ENCODE results near the gene MFSD6. TPM values are rescaled to one million over a fixed set of nuclear protein-coding genes. Genes with fewer than 3 reads are reported as not detected.

The MFSD6 gene
- total and polyA plus RNA-seq, 11 donors = 11.8 to 75.0 (median 18.9) TPM

DNA sequence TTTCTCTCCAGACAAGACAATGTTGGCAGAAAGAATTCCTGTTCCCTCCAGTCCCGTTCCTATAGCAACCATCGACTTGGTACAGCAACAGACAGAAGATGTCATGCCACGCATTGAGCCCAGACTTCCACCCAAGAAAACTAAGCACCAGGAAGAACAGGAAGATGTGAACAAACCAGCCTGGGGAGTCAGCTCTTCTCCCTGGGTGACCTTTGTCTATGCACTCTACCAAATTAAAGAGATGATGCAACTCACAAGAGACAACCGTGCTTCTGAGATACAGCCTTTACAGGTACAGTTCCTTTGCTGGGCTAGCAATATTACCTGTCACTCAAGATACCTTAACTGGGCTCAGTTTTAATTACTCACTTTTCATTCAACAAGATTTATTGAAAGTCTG, 89.3 kb downstream of the MFSD6 start:
- intact Hi-C loops (cut with DNase I) = no loop called here
- Histone ChIP-seq H3K4me3 (no peak overlapping the region), H3K27me3 (no peaks in the 10 kb centered on the region), H3K36me3 (peaks cover 0 to 49% (median 37%) of the 10 kb centered on the region in 9 donors), H3K27ac (no peak overlapping the region), H3K9me3 (peaks cover 0 to 9% (median 0%) of the 10 kb centered on the region in 12 donors), H3K4me1 (peaks cover 0 to 16% (median 0%) of the 10 kb centered on the region in 12 donors)
- WGBS, 4 donors = 85 to 90% (median 87%) methylated on average over 4 of the region's 4 CpGs
- DNase-seq (no peak), ATAC-seq (no peak)
- TF ChIP-seq, protein P1, sequence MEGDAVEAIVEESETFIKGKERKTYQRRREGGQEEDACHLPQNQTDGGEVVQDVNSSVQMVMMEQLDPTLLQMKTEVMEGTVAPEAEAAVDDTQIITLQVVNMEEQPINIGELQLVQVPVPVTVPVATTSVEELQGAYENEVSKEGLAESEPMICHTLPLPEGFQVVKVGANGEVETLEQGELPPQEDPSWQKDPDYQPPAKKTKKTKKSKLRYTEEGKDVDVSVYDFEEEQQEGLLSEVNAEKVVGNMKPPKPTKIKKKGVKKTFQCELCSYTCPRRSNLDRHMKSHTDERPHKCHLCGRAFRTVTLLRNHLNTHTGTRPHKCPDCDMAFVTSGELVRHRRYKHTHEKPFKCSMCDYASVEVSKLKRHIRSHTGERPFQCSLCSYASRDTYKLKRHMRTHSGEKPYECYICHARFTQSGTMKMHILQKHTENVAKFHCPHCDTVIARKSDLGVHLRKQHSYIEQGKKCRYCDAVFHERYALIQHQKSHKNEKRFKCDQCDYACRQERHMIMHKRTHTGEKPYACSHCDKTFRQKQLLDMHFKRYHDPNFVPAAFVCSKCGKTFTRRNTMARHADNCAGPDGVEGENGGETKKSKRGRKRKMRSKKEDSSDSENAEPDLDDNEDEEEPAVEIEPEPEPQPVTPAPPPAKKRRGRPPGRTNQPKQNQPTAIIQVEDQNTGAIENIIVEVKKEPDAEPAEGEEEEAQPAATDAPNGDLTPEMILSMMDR (IDR thresholded peaks at IDR 0.05) = no peak
- no peak for TF ChIP-seq POLR2A (IDR thresholded peaks at IDR 0.05)

DNA sequence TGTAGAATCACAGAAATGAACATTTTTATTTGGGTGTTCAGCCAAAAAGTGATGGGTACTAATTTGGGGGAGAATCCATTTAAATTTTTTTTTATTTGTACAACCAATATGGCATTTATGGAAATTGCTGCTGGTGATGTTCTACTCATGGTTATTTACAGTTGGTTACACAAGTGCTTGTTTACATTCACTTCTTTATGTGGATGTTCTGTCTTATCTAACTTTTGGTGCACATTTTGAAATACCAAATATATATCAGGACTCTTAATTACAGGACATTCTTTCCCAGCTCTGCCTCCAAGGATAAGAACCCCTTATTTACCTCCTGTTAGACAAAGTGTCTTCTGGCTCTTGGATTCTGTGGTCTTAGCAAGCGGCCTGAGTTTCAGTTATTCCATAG, 91.1 kb downstream of the MFSD6 start:
- WGBS, 4 donors = 97 to 100% (median 100%) methylated on average over 1 of the region's 1 CpG

DNA sequence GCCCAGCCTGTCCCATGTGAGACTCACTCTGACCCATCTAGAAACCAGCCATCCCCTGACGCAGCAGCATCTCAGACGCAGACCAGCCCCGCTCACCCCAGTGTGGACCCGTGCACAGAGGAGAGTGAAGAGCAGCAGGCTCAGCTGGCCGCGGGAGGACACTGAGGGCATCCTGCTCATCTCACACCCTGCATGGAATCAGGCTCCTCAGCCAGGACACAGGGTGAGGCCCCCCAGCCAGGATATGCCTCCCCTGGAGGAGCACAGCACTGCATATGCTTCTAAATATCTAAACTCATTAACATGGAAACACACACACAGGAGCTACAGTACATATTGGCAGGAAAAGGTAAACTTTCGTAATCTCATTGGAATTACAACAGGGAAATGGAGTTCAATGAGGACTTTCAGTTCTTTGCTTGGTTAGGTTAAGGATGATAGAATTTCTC, 91.9 kb downstream of the MFSD6 start:
- H3K4me1 ChIP-seq = peaks cover 0 to 23% (median 2%) of the 10 kb centered on the region in 12 donors
- no peak for TF ChIP-seq POLR2A (IDR thresholded peaks at IDR 0.05)
- TF ChIP-seq, protein P1 (IDR thresholded peaks at IDR 0.05) = no peak
- H3K36me3 ChIP-seq = peaks cover 0 to 67% (median 49%) of the 10 kb centered on the region in 9 donors
- H3K27me3 ChIP-seq = no peaks in the 10 kb centered on the region
- ATAC-seq (no peak), DNase-seq (no peak)
- H3K4me3 ChIP-seq = no peak overlapping the region
- H3K9me3 ChIP-seq = no peaks in the 10 kb centered on the region
- H3K27ac ChIP-seq = peak overlapping the region in 2 of 12 donors; percentile 0 to 20
- WGBS, 4 donors = 73 to 91% (median 83%) methylated on average over 6 to 7 of the region's 7 CpGs
- intact Hi-C loops (cut with DNase I) = loop anchor here in 4 of 10 donors (5.0 to 10.0 kb wide), 4 partner anchors 93 to 415 kb away; partner anchors contain the start of gene MFSD6 (in 2 of the 4)

More for the DNA sequence above, 91.1 kb downstream of the MFSD6 start:
- no peak overlapping the region for H3K4me3 ChIP-seq
- no peaks in the 10 kb centered on the region for H3K27me3 ChIP-seq
- H3K9me3 ChIP-seq = no peaks in the 10 kb centered on the region
- intact Hi-C loops (cut with DNase I) = no loop called here
- H3K4me1 ChIP-seq = peaks cover 0 to 23% (median 2%) of the 10 kb centered on the region in 12 donors
- DNase-seq (no peak), ATAC-seq (no peak)
- no peak overlapping the region for H3K27ac ChIP-seq
- TF ChIP-seq POLR2A (IDR thresholded peaks at IDR 0.05) = no peak
- TF ChIP-seq, protein P1 (IDR thresholded peaks at IDR 0.05) = no peak
- H3K36me3 ChIP-seq = peaks cover 0 to 59% (median 41%) of the 10 kb centered on the region in 9 donors

DNA sequence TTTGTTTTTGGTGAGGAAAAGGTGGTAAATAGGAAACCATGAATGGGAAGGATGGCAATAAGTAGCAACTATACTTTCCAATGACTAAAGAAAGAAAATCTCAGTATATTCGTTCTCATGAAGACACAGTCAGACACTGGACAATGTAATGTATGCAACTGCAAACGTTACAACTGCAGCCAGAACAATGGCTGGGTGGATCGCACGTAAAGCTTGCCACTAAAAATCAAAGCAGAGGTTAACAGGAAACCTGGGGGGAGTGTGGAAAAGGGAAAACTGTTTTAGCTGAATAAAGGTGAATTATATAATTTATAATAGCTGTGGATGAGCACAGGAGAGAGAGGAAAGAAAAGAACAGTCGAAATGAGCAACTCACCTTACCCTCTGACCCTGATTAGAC, 93.1 kb downstream of the MFSD6 start:
- Histone ChIP-seq H3K27me3 (no peaks in the 10 kb centered on the region), H3K9me3 (no peaks in the 10 kb centered on the region), H3K36me3 (peaks cover 0 to 78% (median 59%) of the 10 kb centered on the region in 9 donors), H3K4me1 (peaks cover 0 to 23% (median 2%) of the 10 kb centered on the region in 12 donors), H3K27ac (peak overlapping the region in 3 of 12 donors; percentile 0 to 29 (median 8)), H3K4me3 (no peak overlapping the region)
- DNase-seq (no peak), ATAC-seq (no peak)
- TF ChIP-seq, protein P1 (IDR thresholded peaks at IDR 0.05) = no peak
- WGBS, 4 donors = 59 to 70% (median 61%) methylated on average over 5 of the region's 5 CpGs
- intact Hi-C loops (cut with DNase I) = loop anchor here in 4 of 10 donors (5.0 to 10.0 kb wide), 4 partner anchors 94 to 416 kb away; partner anchors contain the start of gene MFSD6 (in 2 of the 4)
